HUES64 (cell line): ENCODE measurements around the gene HERPUD2.

Experiments used
- H3K27ac ChIP-seq: 2 replicates; pipeline ENCODE4 v1.7.0; 2013; ENCODE audit warnings: low read depth, low read length, inconsistent platforms
- H3K27me3 ChIP-seq: 2 replicates; pipeline ENCODE4 v1.6.1; 2013; ENCODE audit warnings: mild to moderate bottlenecking, low read length; ENCODE audit not compliant: insufficient read depth
- H3K36me3 ChIP-seq: 2 replicates; pipeline ENCODE4 v1.6.1; 2013; ENCODE audit warnings: mild to moderate bottlenecking, low read length; ENCODE audit not compliant: insufficient read depth
- H3K4me1 ChIP-seq: 2 replicates; pipeline ENCODE4 v1.6.1; 2013; ENCODE audit warnings: mild to moderate bottlenecking, low read length, moderate library complexity; ENCODE audit not compliant: insufficient read depth
- H3K4me3 ChIP-seq: 2 replicates; pipeline ENCODE4 v1.5.1; 2013; ENCODE audit warnings: mild to moderate bottlenecking, low read length, moderate library complexity
- H3K9ac ChIP-seq: 2 replicates; pipeline ENCODE4 v1.6.1; 2013; ENCODE audit warnings: mild to moderate bottlenecking, low read depth, low read length
- H3K9me3 ChIP-seq: 2 replicates; pipeline ENCODE4 v1.6.1; 2013; ENCODE audit warnings: low read depth, low read length; ENCODE audit not compliant: insufficient read depth
- WGBS: fragments of 150-250, 120-280 bp; methylation state at CpG from one replicate; pipeline ENCODE4 v1.1.7; 2013; ENCODE audit warnings: missing lambda C conversion rate; 5-methylcytosine and 5-hydroxymethylcytosine counted together

The HERPUD2 gene

GRCh38 chr7:35725280-35725680 is 30.3 kb upstream of the HERPUD2 start:
- H3K9me3 ChIP-seq = no peaks in the 10 kb centered on the region
- H3K4me1 ChIP-seq = no peaks in the 10 kb centered on the region
- no peak overlapping the region for H3K9ac ChIP-seq
- no peak overlapping the region for H3K4me3 ChIP-seq
- H3K27me3 ChIP-seq = no peaks in the 10 kb centered on the region
- no peaks in the 10 kb centered on the region for H3K36me3 ChIP-seq
- WGBS = 94% methylated on average over 10 of the region's 10 CpGs
- H3K27ac ChIP-seq = no peak overlapping the region

- Histone ChIP-seq H3K27me3 (no peaks in the 10 kb centered on the region), H3K36me3 (no peaks in the 10 kb centered on the region), H3K4me1 (no peaks in the 10 kb centered on the region), H3K27ac (no peak overlapping the region), H3K4me3 (no peak overlapping the region), H3K9me3 (no peaks in the 10 kb centered on the region), H3K9ac (no peak overlapping the region)
- WGBS = 100% methylated on average over 2 of the region's 4 CpGs
Measured at GRCh38 chr7:35723011-35723410, 28.1 kb upstream of the HERPUD2 start.

GRCh38 chr7:35722054-35722849 is 27.3 kb upstream of the HERPUD2 start:
- no peaks in the 10 kb centered on the region for H3K27me3 ChIP-seq
- H3K27ac ChIP-seq = no peak overlapping the region
- no peak overlapping the region for H3K9ac ChIP-seq
- H3K4me3 ChIP-seq = no peak overlapping the region
- H3K4me1 ChIP-seq = no peaks in the 10 kb centered on the region
- no peaks in the 10 kb centered on the region for H3K36me3 ChIP-seq
- H3K9me3 ChIP-seq = no peaks in the 10 kb centered on the region
- WGBS = 93% methylated on average over 7 of the region's 7 CpGs

GRCh38 chr7:35721288-35721687 is 26.4 kb upstream of the HERPUD2 start:
- no peak overlapping the region for H3K27ac ChIP-seq
- H3K9me3 ChIP-seq = no peaks in the 10 kb centered on the region
- H3K4me3 ChIP-seq = no peak overlapping the region
- WGBS = 94% methylated on average over 2 of the region's 2 CpGs
- no peak overlapping the region for H3K9ac ChIP-seq
- no peaks in the 10 kb centered on the region for H3K4me1 ChIP-seq
- H3K36me3 ChIP-seq = no peaks in the 10 kb centered on the region
- H3K27me3 ChIP-seq = no peaks in the 10 kb centered on the region

- H3K36me3 ChIP-seq = no peaks in the 10 kb centered on the region
- no peaks in the 10 kb centered on the region for H3K27me3 ChIP-seq
- H3K9ac ChIP-seq = no peak overlapping the region
- H3K4me1 ChIP-seq = no peaks in the 10 kb centered on the region
- no peaks in the 10 kb centered on the region for H3K9me3 ChIP-seq
- no peak overlapping the region for H3K4me3 ChIP-seq
- no peak overlapping the region for H3K27ac ChIP-seq
Measured at GRCh38 chr7:35720849-35721248, 25.9 kb upstream of the HERPUD2 start.

GRCh38 chr7:35720032-35720431 is 25.1 kb upstream of the HERPUD2 start:
- Histone ChIP-seq H3K27ac (no peak overlapping the region), H3K36me3 (no peaks in the 10 kb centered on the region), H3K27me3 (no peaks in the 10 kb centered on the region), H3K4me3 (no peak overlapping the region), H3K9me3 (no peaks in the 10 kb centered on the region), H3K9ac (no peak overlapping the region), H3K4me1 (no peaks in the 10 kb centered on the region)
- WGBS = 92% methylated on average over 1 of the region's 1 CpG

- H3K36me3 ChIP-seq = no peaks in the 10 kb centered on the region
- H3K9me3 ChIP-seq = no peaks in the 10 kb centered on the region
- H3K9ac ChIP-seq = no peak overlapping the region
- no peak overlapping the region for H3K27ac ChIP-seq
- 82% methylated on average over 1 of the region's 1 CpG for WGBS
- no peak overlapping the region for H3K4me3 ChIP-seq
- H3K4me1 ChIP-seq = peaks cover 4% of the 10 kb centered on the region; the same call in 1 of the 2 replicates
- H3K27me3 ChIP-seq = no peaks in the 10 kb centered on the region
Measured at GRCh38 chr7:35718047-35718446, 23.1 kb upstream of the HERPUD2 start.

- H3K4me3 ChIP-seq = no peak overlapping the region
- 94% methylated on average over 6 of the region's 6 CpGs for WGBS
- no peaks in the 10 kb centered on the region for H3K27me3 ChIP-seq
- H3K9me3 ChIP-seq = no peaks in the 10 kb centered on the region
- H3K9ac ChIP-seq = no peak overlapping the region
- no peak overlapping the region for H3K27ac ChIP-seq
- H3K36me3 ChIP-seq = no peaks in the 10 kb centered on the region
- H3K4me1 ChIP-seq = peaks cover 4% of the 10 kb centered on the region; the same call in 1 of the 2 replicates
Measured at GRCh38 chr7:35717516-35717915, 22.6 kb upstream of the HERPUD2 start.

GRCh38 chr7:35717013-35717412 is 22.1 kb upstream of the HERPUD2 start:
- no peaks in the 10 kb centered on the region for H3K9me3 ChIP-seq
- H3K4me3 ChIP-seq = no peak overlapping the region
- no peak overlapping the region for H3K27ac ChIP-seq
- 91% methylated on average over 1 of the region's 1 CpG for WGBS
- H3K9ac ChIP-seq = no peak overlapping the region
- H3K4me1 ChIP-seq = peaks cover 4% of the 10 kb centered on the region; the same call in 1 of the 2 replicates
- H3K27me3 ChIP-seq = no peaks in the 10 kb centered on the region
- no peaks in the 10 kb centered on the region for H3K36me3 ChIP-seq

GRCh38 chr7:35716038-35716803 is 21.3 kb upstream of the HERPUD2 start:
- peaks cover 4% of the 10 kb centered on the region; the same call in 1 of the 2 replicates for H3K4me1 ChIP-seq
- no peak overlapping the region for H3K9ac ChIP-seq
- no peaks in the 10 kb centered on the region for H3K36me3 ChIP-seq
- H3K27ac ChIP-seq = no peak overlapping the region
- no peaks in the 10 kb centered on the region for H3K9me3 ChIP-seq
- H3K27me3 ChIP-seq = no peaks in the 10 kb centered on the region
- no peak overlapping the region for H3K4me3 ChIP-seq
- 93% methylated on average over 4 of the region's 5 CpGs for WGBS

- H3K9ac ChIP-seq = no peak overlapping the region
- no peak overlapping the region for H3K27ac ChIP-seq
- no peak overlapping the region for H3K4me3 ChIP-seq
- H3K4me1 ChIP-seq = peaks cover 10% of the 10 kb centered on the region
- no peaks in the 10 kb centered on the region for H3K27me3 ChIP-seq
- no peaks in the 10 kb centered on the region for H3K36me3 ChIP-seq
- 90% methylated on average over 1 of the region's 1 CpG for WGBS
- H3K9me3 ChIP-seq = no peaks in the 10 kb centered on the region
Measured at GRCh38 chr7:35714862-35715261, 19.9 kb upstream of the HERPUD2 start.
